Caco-2 (cell line): ENCODE data around the gene COLEC12. TPM values are rescaled to one million over a fixed set of nuclear protein-coding genes. Genes with fewer than 3 reads are reported as not detected.

Experiments used
- BruUV-seq: library from RNA; stranded (reverse); fragments of 400-500 nt; replicated peaks from 2 replicates; lab custom pipeline; 2021; lab: Mats Ljungman, UMichigan
- CTCF ChIA-PET: fragments of 300-600 bp; sonication (Branson Sonifier 250); formaldehyde crosslinking; loops from one replicate; lab custom pipeline; 2022; ENCODE audit warnings: antibody characterized with exemption; lab: Charles Lee
- POLR2A ChIA-PET: fragments of 300-600 bp; sonication (Branson Sonifier 250); formaldehyde crosslinking; loops from one replicate; lab custom pipeline; 2022; ENCODE audit warnings: antibody characterized with exemption; lab: Charles Lee
- DNase-seq, 2 experiments: peaks; one replicate each; pipeline versions ENCODE4 v3.0.0 to v3.0.0-alpha.2; 2020 to 2022
- H3K27me3 ChIP-seq: replicated peaks from 2 replicates; pipeline ENCODE4 v1.6.0; 2011; ENCODE audit warnings: low read length; ENCODE audit not compliant: control insufficient read depth, insufficient read depth
- H3K36me3 ChIP-seq: 2 replicates; pipeline ENCODE4 v1.5.1; 2011; ENCODE audit warnings: low read length; ENCODE audit not compliant: control insufficient read depth, insufficient read depth
- H3K4me1 ChIP-seq: fragments of 250-450 bp; sonication (Bioruptor Pico); 2 replicates; pipeline ENCODE4 v1.5.1; 2020; ENCODE audit warnings: mild to moderate bottlenecking
- H3K4me3 ChIP-seq: 2 replicates; pipeline ENCODE4 v1.5.1; 2011; ENCODE audit warnings: low read depth, mild to moderate bottlenecking, control low read depth, low read length
- H3K9me3 ChIP-seq: fragments of 250-450 bp; sonication (Bioruptor Pico); 2 replicates; pipeline ENCODE4 v1.5.1; 2020; ENCODE audit warnings: mild to moderate bottlenecking, moderate library complexity
- H3K27ac Mint-ChIP-seq: one replicate; pipeline ENCODE4 v1.8.0; 2022; ENCODE audit warnings: mixed read lengths; ENCODE audit not compliant: unreplicated experiment
- H3K27me3 Mint-ChIP-seq: one replicate; pipeline ENCODE4 v1.8.0; 2022; ENCODE audit warnings: mixed read lengths; ENCODE audit not compliant: insufficient read depth, unreplicated experiment
- H3K36me3 Mint-ChIP-seq: one replicate; pipeline ENCODE4 v1.8.0; 2022; ENCODE audit warnings: mild to moderate bottlenecking, mixed read lengths; ENCODE audit not compliant: insufficient read depth, unreplicated experiment
- H3K4me1 Mint-ChIP-seq: one replicate; pipeline ENCODE4 v1.8.0; 2022; ENCODE audit warnings: low read depth, mixed read lengths; ENCODE audit not compliant: unreplicated experiment
- H3K4me3 Mint-ChIP-seq: one replicate; pipeline ENCODE4 v1.8.0; 2022; ENCODE audit warnings: mild to moderate bottlenecking, moderate library complexity, mixed read lengths; ENCODE audit not compliant: unreplicated experiment
- H3K9me3 Mint-ChIP-seq: one replicate; pipeline ENCODE4 v1.8.0; 2022; ENCODE audit warnings: mixed read lengths; ENCODE audit not compliant: unreplicated experiment
- CTCF ChIP-seq, 2 experiments: fragments of 200-600 bp in 1 of 2; IDR thresholded peaks; 1 replicate in 1 of 2; 2 replicates in 1 of 2; pipeline versions ENCODE4 v1.5.1 to v1.8.0; 2011 to 2022; ENCODE audit warnings: antibody characterized with exemption in 1 of 2, control low read depth in 1 of 2, inconsistent platforms in 1 of 2, low read depth in 1 of 2, low read length in 1 of 2, mild to moderate bottlenecking in 1 of 2, moderate library complexity in 1 of 2; ENCODE audit not compliant: insufficient read depth in 1 of 2, severe bottlenecking in 1 of 2, unreplicated experiment in 1 of 2
- intact Hi-C: fragments of 100-400 bp; cut with micrococcal nuclease; formaldehyde crosslinking; loops from one replicate; pipeline ENCODE4 v1.10.0; 2022; ENCODE audit not compliant: unreplicated experiment
- total RNA-seq: library from RNA; stranded (reverse); gene quantifications from 2 replicates; pipeline ENCODE4 v1.2.3, GENCODE V29; 2022

Gene COLEC12
- total RNA-seq, 1 experiment from 2014 or later, result 0.09 TPM

GRCh38 chr18:449374-449773 is 51.1 kb downstream of the COLEC12 start:
- DNase-seq, result peak; percentile 17 to 39
- no peak overlapping the region for H3K4me3 Mint-ChIP-seq

GRCh38 chr18:448116-448790 is 52.2 kb downstream of the COLEC12 start:
- Mint-ChIP-seq H3K9me3 (peaks cover 17% of the 10 kb centered on the region), H3K4me1 (no peaks in the 10 kb centered on the region), H3K4me3 (no peak overlapping the region), H3K36me3 (no peaks in the 10 kb centered on the region), H3K27me3 (no peaks in the 10 kb centered on the region), H3K27ac (no peak overlapping the region)
- H3K27me3 ChIP-seq, result no peaks in the 10 kb centered on the region
- ChIA-PET CTCF (no interaction called here), POLR2A (no interaction called here)
- H3K4me1 ChIP-seq, result peaks cover 4% of the 10 kb centered on the region; the same call in 1 of the 2 replicates
- no peak for DNase-seq
- intact Hi-C loops, result no loop called here
- H3K9me3 ChIP-seq, result peaks cover 3% of the 10 kb centered on the region; the same call in 1 of the 2 replicates
- no TSS peak for BruUV-seq
- TF ChIP-seq CTCF (IDR thresholded peaks at IDR 0.05; ENCODE audit: insufficient read depth in 1 of 2, low read depth in 1 of 2, low read length in 1 of 2, severe bottlenecking in 1 of 2, unreplicated experiment in 1 of 2), result no peak
- H3K4me3 ChIP-seq, result no peak overlapping the region
- H3K36me3 ChIP-seq, result no peaks in the 10 kb centered on the region

More at GRCh38 chr18:449374-449773, 51.1 kb downstream of the COLEC12 start:
- H3K36me3 ChIP-seq, result no peaks in the 10 kb centered on the region
- BruUV-seq, result no TSS peak
- no peaks in the 10 kb centered on the region for H3K27me3 ChIP-seq
- CTCF ChIA-PET, result no interaction called here
- H3K9me3 Mint-ChIP-seq, result peaks cover 17% of the 10 kb centered on the region
- no peak for TF ChIP-seq CTCF (IDR thresholded peaks at IDR 0.05; ENCODE audit: insufficient read depth in 1 of 2, low read depth in 1 of 2, low read length in 1 of 2, severe bottlenecking in 1 of 2, unreplicated experiment in 1 of 2)
- POLR2A ChIA-PET, result no interaction called here
- H3K27me3 Mint-ChIP-seq, result no peaks in the 10 kb centered on the region
- no peak overlapping the region for H3K27ac Mint-ChIP-seq
- H3K36me3 Mint-ChIP-seq, result no peaks in the 10 kb centered on the region
- peaks cover 3% of the 10 kb centered on the region; the same call in 1 of the 2 replicates for H3K9me3 ChIP-seq
- no peak overlapping the region for H3K4me3 ChIP-seq
- intact Hi-C loops, result no loop called here
- H3K4me1 Mint-ChIP-seq, result no peaks in the 10 kb centered on the region
- H3K4me1 ChIP-seq, result peaks cover 4% of the 10 kb centered on the region; the same call in 1 of the 2 replicates

- BruUV-seq, result no TSS peak
- no peak overlapping the region for H3K27ac Mint-ChIP-seq
These were observed 53.5 kb downstream of the COLEC12 start for GRCh38 chr18:446941-447560.

More at GRCh38 chr18:446941-447560, 53.5 kb downstream of the COLEC12 start:
- Histone ChIP-seq H3K4me1 (peaks cover 4% of the 10 kb centered on the region; the same call in 1 of the 2 replicates), H3K27me3 (no peaks in the 10 kb centered on the region), H3K36me3 (no peaks in the 10 kb centered on the region), H3K4me3 (no peak overlapping the region), H3K9me3 (peaks cover 3% of the 10 kb centered on the region; the same call in 1 of the 2 replicates)
- intact Hi-C loops, result no loop called here
- no peak for DNase-seq
- H3K36me3 Mint-ChIP-seq, result no peaks in the 10 kb centered on the region
- ChIA-PET CTCF (no interaction called here), POLR2A (no interaction called here)
- no peak for TF ChIP-seq CTCF (IDR thresholded peaks at IDR 0.05; ENCODE audit: insufficient read depth in 1 of 2, low read depth in 1 of 2, low read length in 1 of 2, severe bottlenecking in 1 of 2, unreplicated experiment in 1 of 2)
- no peak overlapping the region for H3K4me3 Mint-ChIP-seq
- no peaks in the 10 kb centered on the region for H3K4me1 Mint-ChIP-seq
- peaks cover 17% of the 10 kb centered on the region for H3K9me3 Mint-ChIP-seq
- H3K27me3 Mint-ChIP-seq, result no peaks in the 10 kb centered on the region
